Mucosa of descending colon (tissue), 3 donors: ENCODE measurements around the gene SLC9A9. TPM values are rescaled to one million over a fixed set of nuclear protein-coding genes. Genes with fewer than 3 reads are reported as not detected.

Experiments used
- ATAC-seq: fragments of 200-7000 bp; cut with Tn5 transposase; one replicate; pipeline ENCODE4 v1.9.1; 2020; ENCODE audit warnings: mild to moderate bottlenecking, moderate library complexity
- DNase-seq, 3 donors: peaks; one replicate each; pipeline ENCODE4 v3.0.0-alpha.2; 2020
- H3K36me3 ChIP-seq: fragments of 200-600 bp; one replicate; pipeline ENCODE4 v1.8.0; 2021; ENCODE audit warnings: low read depth, mild to moderate bottlenecking
- H3K4me1 ChIP-seq: fragments of 200-600 bp; one replicate; pipeline ENCODE4 v1.8.0; 2021; ENCODE audit warnings: low read depth, mild to moderate bottlenecking
- H3K4me3 ChIP-seq: fragments of 200-600 bp; one replicate; pipeline ENCODE4 v1.8.0; 2021; ENCODE audit warnings: mild to moderate bottlenecking
- H3K9me3 ChIP-seq: fragments of 200-600 bp; one replicate; pipeline ENCODE4 v1.8.0; 2021; ENCODE audit warnings: mild to moderate bottlenecking
- intact Hi-C, 2 donors: fragments of 100-400 bp; cut with DNase I in 1 of 2; cut with micrococcal nuclease in 1 of 2; formaldehyde crosslinking; loops; one replicate each; pipeline versions ENCODE4 v1.11.0 to v1.11.1; 2022; cut with DNase I, micrococcal nuclease
- total RNA-seq, 3 donors: library from RNA; stranded (reverse); fragmentation: NEBNext Ultra II Directional in 2 of 3; extraction: Animal tissue kit (Norgen Biotek cat#: 25700) in 2 of 3; gene quantifications; one replicate each; pipeline versions ENCODE4 v1.2.1 to v1.2.4, GENCODE V29; 2021 to 2023
- TF ChIP-seq, protein P1 (sequence below): fragments of 200-600 bp; IDR thresholded peaks from one replicate; pipeline ENCODE4 v1.8.0; 2022; ENCODE audit warnings: antibody characterized with exemption, mild to moderate bottlenecking
- donor health status: DM: no; HTN: no; CAD: no; lungs with moderate emphysema.
- donor health status: DM: no; HTN: no; CAD: no.
- donor health status: DM: no; HTN: yes; CAD: no.

SLC9A9 gene
- total RNA-seq, 3 donors from 2014 or later, result 3.2 to 18.2 (median 6.8) TPM

DNA sequence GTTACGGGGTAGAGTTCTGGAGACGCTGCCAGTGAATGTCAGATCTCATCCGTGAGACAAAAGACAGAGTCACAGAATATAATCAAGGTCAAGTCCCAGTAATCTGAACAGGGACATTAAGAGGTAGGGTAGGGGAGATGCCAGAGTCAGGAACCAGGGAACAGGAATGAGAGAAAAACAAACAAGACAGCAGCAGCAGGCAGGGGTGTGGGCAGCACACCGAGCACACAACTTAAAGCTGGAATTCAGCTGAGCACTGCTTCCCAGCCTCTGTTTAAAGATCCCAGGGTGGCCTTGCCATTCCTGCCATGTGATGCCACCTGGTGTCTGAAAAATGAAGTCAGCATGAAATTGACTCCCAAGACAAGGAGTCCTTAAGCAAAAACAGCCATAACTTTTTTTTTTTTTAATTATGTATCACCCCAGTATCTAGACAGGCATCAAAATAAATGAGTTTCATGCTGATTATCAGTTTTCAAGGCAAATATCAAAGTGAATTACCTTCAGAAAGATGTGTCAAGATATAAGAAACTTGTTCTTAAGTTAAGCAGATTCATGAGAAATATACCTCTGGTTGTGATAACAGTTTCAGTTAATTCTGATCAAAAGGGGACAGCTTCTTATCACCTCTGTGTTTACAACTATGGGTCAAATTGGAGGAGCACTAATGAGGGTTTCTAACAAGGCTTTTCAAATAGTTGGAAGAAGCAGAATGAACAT is 203.7 kb downstream of the SLC9A9 start:
- intact Hi-C loops, result no loop called here
- Histone ChIP-seq H3K36me3 (no peaks in the 10 kb centered on the region), H3K4me1 (no peaks in the 10 kb centered on the region), H3K4me3 (no peak overlapping the region), H3K9me3 (no peaks in the 10 kb centered on the region)
- peak in 2 of 3 donors; percentile 48 to 85 for DNase-seq
- peak; percentile 98 for ATAC-seq
- TF ChIP-seq, protein P1, sequence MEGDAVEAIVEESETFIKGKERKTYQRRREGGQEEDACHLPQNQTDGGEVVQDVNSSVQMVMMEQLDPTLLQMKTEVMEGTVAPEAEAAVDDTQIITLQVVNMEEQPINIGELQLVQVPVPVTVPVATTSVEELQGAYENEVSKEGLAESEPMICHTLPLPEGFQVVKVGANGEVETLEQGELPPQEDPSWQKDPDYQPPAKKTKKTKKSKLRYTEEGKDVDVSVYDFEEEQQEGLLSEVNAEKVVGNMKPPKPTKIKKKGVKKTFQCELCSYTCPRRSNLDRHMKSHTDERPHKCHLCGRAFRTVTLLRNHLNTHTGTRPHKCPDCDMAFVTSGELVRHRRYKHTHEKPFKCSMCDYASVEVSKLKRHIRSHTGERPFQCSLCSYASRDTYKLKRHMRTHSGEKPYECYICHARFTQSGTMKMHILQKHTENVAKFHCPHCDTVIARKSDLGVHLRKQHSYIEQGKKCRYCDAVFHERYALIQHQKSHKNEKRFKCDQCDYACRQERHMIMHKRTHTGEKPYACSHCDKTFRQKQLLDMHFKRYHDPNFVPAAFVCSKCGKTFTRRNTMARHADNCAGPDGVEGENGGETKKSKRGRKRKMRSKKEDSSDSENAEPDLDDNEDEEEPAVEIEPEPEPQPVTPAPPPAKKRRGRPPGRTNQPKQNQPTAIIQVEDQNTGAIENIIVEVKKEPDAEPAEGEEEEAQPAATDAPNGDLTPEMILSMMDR, result no peak

DNA sequence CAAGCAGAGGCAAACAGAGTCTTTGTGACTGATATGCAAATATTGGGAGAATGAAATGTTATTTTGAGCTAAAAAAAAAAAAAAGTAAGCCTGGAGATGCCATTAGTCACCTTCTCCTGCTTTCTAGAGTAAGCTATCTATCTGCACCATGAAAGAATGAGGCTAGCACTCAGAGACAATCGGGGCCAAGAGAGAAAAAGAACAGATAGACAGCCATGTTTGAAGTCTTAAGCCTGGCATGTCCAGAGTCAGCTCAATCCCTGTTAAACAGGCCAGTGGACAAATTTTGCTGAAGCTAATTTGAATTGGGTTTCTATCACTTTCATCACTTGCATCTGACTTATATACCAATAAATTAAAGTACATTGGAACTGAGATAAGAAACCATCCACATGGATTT is 204.4 kb downstream of the SLC9A9 start:
- no peaks in the 10 kb centered on the region for H3K9me3 ChIP-seq
- no peak overlapping the region for H3K4me3 ChIP-seq
- TF ChIP-seq, protein P1, result no peak
- intact Hi-C loops, result no loop called here
- ATAC-seq (no peak), DNase-seq (no peak)
- H3K4me1 ChIP-seq, result no peaks in the 10 kb centered on the region
- H3K36me3 ChIP-seq, result no peaks in the 10 kb centered on the region

DNA sequence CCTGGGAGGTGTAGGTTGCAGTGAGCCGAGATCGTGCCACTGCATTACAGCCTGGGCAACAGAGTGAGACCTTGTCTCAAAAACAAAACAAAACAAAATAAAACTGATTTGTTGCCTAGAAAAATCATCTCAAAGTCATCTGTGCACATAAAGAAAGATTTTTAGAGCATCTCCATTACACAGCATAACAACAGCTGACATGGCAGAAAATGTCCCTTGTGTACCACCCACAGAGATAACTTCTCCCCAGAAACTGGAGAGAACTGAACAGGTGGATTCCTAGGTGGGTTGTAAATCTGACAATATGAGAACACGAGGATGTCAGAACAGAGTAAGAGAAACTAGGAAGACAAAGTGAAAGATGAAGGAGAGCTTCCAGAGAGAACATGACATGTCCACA is 207.5 kb downstream of the SLC9A9 start:
- DNase-seq (no peak), ATAC-seq (no peak)
- H3K4me1 ChIP-seq, result no peaks in the 10 kb centered on the region
- TF ChIP-seq, protein P1, result no peak
- peaks cover 9% of the 10 kb centered on the region for H3K9me3 ChIP-seq
- H3K4me3 ChIP-seq, result no peak overlapping the region
- intact Hi-C loops, result no loop called here
- H3K36me3 ChIP-seq, result no peaks in the 10 kb centered on the region

DNA sequence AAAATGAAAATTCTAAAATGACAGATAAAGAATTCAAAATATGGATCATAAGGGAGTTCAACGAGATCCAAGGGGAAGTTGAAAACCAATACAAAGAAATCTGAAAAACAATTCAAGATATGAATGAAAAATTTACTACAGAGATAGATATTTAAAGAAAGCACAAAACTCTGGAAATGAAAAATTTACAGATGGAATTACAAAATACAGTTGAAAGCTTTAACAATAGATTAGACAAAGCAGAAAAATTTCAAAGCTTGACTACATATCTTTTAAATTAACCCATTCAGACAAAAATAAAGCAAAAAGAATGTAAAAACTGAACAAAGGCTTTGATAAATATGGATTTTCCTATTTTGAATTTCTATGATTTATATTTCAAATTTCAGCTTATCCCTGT is 211.1 kb downstream of the SLC9A9 start:
- H3K4me3 ChIP-seq, result no peak overlapping the region
- DNase-seq (no peak), ATAC-seq (no peak)
- intact Hi-C loops, result no loop called here
- H3K36me3 ChIP-seq, result no peaks in the 10 kb centered on the region
- H3K9me3 ChIP-seq, result peaks cover 9% of the 10 kb centered on the region
- peaks cover 6% of the 10 kb centered on the region for H3K4me1 ChIP-seq
- TF ChIP-seq, protein P1, result no peak

DNA sequence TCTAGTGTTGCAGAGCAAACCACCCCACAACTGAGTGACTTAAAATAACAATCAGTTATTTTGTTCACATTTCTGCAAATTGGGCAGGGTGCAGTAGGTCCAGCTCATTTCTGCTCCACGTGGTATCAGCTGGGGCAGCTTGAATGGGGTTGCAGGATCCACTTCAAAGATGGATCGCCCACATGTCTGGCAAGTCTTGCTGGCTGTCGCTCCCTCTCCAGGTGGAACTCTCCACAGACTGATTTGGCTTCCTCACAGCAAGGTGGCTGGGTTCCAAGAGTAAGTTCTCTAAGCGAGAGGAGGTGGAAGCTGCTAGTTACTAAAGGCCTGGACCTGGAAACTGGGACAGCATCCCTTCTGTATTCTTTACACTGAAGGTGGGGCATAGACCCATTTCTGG is 213.3 kb downstream of the SLC9A9 start:
- DNase-seq, result peak; percentile 39 to 64 (median 50)
- TF ChIP-seq, protein P1, result no peak
- H3K4me1 ChIP-seq, result peaks cover 6% of the 10 kb centered on the region
- no peak overlapping the region for H3K4me3 ChIP-seq
- ATAC-seq, result peak; percentile 89
- H3K36me3 ChIP-seq, result no peaks in the 10 kb centered on the region
- intact Hi-C loops, result no loop called here
- peaks cover 9% of the 10 kb centered on the region for H3K9me3 ChIP-seq
